Right cardiac atrium (tissue), 5 donors: ENCODE results near the gene ATF3. TPM values are rescaled to one million over a fixed set of nuclear protein-coding genes. Genes with fewer than 3 reads are reported as not detected.
"Not testable (repeated sequence)": the region's sequence is repeated elsewhere in the genome, so short reads cannot be mapped to it uniquely, and the experiment has no call there.

Experiments
- ATAC-seq, 2 donors: fragments of 200-7000 bp; cut with Tn5 transposase; one replicate each; pipeline versions ENCODE4 v1.8.0 to v1.9.1; 2020; ENCODE audit warnings: moderate library complexity in 2 of 2, mild to moderate bottlenecking in 1 of 2
- DNase-seq, 3 donors: peaks; one replicate each; pipeline ENCODE4 v3.0.0-alpha.2; 2020
- H3K27ac ChIP-seq: one replicate; pipeline ENCODE4 v1.5.1; 2013; ENCODE audit warnings: mild to moderate bottlenecking, low read length, control low read depth, moderate library complexity
- H3K27me3 ChIP-seq: one replicate; pipeline ENCODE4 v1.6.1; 2013; ENCODE audit not compliant: control insufficient read depth, insufficient read depth
- H3K4me1 ChIP-seq: one replicate; pipeline ENCODE4 v1.6.1; 2013; ENCODE audit warnings: low read length; ENCODE audit not compliant: control insufficient read depth, insufficient read depth
- H3K4me3 ChIP-seq: one replicate; pipeline ENCODE4 v1.5.1; 2013; ENCODE audit warnings: low read length, control low read depth
- H3K9me3 ChIP-seq: one replicate; pipeline ENCODE4 v1.6.1; 2013; ENCODE audit warnings: low read length; ENCODE audit not compliant: control insufficient read depth
- WGBS: extraction: QIAGEN DNeasy Blood & Tissue Kit; methylation state at CpG from one replicate; pipeline ENCODE4 v1.1.7; 2013; 5-methylcytosine and 5-hydroxymethylcytosine counted together
- intact Hi-C, 4 donors: fragments of 100-400 bp; cut with DNase I; formaldehyde crosslinking; loops; one replicate each; pipeline versions ENCODE4 v1.11.0 to v1.14.0; 2022 to 2023
- polyA plus RNA-seq: library from polyadenylated mRNA; stranded (reverse); fragments of 200-250 nt; gene quantifications from one replicate; pipeline ENCODE4 v1.2.3, GENCODE V29; 2013
- total RNA-seq, 4 donors: library from RNA; stranded (reverse); fragmentation: NEBNext Ultra II Directional; extraction: Animal tissue kit (Norgen Biotek cat#: 25700); gene quantifications; one replicate each; pipeline ENCODE4 v1.2.1, GENCODE V29; 2021
- donor health status: healthy with polysubstance abuse.
- donor health status: DM: no; HTN: yes; CAD: no.
- donor health status: DM: no; HTN: no; CAD: no.
- donor health status: DM: no; HTN: yes; CAD: no; lungs with severe emphysema.
- donor health status: DM: yes; HTN: yes; CAD: no.

Gene ATF3
- total and polyA plus RNA-seq, 5 donors = 6.9 to 195 (median 8.5) TPM

- intact Hi-C loops = no loop called here
- Histone ChIP-seq H3K27ac (no peak overlapping the region), H3K4me3 (no peak overlapping the region), H3K9me3 (no peaks in the 10 kb centered on the region), H3K4me1 (no peaks in the 10 kb centered on the region), H3K27me3 (no peaks in the 10 kb centered on the region)
- 79% methylated on average over 6 of the region's 6 CpGs for WGBS
- DNase-seq (no peak), ATAC-seq (peak in 1 of 2 donors; percentile 45)
These were observed 47.3 kb downstream of the ATF3 start for GRCh38 chr1:212655668-212656440.

DNA sequence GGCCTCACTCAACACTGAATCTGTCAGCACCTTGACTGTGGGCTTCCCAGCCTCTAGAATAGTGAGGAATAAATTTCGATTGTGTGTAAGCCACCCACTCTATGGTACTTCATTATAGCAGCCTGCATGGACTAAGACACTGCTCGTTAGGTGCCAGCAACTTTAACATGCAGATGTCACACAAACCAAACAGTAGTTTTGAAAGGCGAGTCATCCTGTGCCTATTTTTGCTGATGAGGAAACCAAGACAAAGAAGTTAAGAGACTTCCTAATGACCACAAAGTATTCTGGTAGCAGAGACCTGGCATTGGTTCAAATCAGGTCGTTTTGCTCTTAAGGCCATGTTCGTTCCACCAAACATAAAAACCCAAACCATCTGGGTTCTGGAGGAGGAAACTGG is 48.2 kb downstream of the ATF3 start:
- Histone ChIP-seq H3K4me1 (no peaks in the 10 kb centered on the region), H3K27ac (no peak overlapping the region), H3K27me3 (no peaks in the 10 kb centered on the region), H3K9me3 (no peaks in the 10 kb centered on the region), H3K4me3 (no peak overlapping the region)
- ATAC-seq (no peak), DNase-seq (no peak)
- intact Hi-C loops = no loop called here
- 80% methylated on average over 5 of the region's 5 CpGs for WGBS

DNA sequence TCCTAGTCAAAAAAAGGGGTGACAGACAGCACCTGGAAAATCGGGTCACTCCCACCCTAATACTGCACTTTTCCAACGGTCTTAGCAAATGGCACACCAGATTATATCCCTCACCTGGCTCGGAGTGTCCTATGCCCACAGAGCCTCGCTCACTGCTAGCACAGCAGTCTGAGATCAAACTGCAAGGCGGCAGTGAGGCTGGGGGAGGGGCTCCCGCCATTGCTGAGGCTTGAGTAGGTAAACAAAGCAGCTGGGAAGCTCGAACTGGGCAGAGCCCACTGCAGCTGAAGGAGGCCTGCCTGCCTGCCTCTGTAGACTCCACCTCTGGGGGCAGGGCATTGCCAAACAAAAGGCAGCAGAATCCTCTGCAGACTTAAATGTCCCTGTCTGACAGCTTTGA is 49.7 kb downstream of the ATF3 start:
- H3K4me1 ChIP-seq, intact Hi-C loops, H3K9me3 ChIP-seq, DNase-seq, H3K27me3 ChIP-seq, ATAC-seq, H3K27ac ChIP-seq, H3K4me3 ChIP-seq: not testable (repeated sequence)
- WGBS = 74% methylated on average over 7 of the region's 7 CpGs

GRCh38 chr1:212664409-212665199 is 56.0 kb downstream of the ATF3 start:
- H3K4me1 ChIP-seq = peaks cover 7% of the 10 kb centered on the region
- no peak for ATAC-seq
- DNase-seq = no peak
- H3K27ac ChIP-seq = no peak overlapping the region
- WGBS = 67% methylated on average over 11 of the region's 11 CpGs
- intact Hi-C loops = loop anchor here in 3 of 4 donors (5.0 to 10.0 kb wide), 2 partner anchors 118 to 120 kb away; no protein-coding TSS in a partner anchor
- no peaks in the 10 kb centered on the region for H3K9me3 ChIP-seq
- no peak overlapping the region for H3K4me3 ChIP-seq
- no peaks in the 10 kb centered on the region for H3K27me3 ChIP-seq

DNA sequence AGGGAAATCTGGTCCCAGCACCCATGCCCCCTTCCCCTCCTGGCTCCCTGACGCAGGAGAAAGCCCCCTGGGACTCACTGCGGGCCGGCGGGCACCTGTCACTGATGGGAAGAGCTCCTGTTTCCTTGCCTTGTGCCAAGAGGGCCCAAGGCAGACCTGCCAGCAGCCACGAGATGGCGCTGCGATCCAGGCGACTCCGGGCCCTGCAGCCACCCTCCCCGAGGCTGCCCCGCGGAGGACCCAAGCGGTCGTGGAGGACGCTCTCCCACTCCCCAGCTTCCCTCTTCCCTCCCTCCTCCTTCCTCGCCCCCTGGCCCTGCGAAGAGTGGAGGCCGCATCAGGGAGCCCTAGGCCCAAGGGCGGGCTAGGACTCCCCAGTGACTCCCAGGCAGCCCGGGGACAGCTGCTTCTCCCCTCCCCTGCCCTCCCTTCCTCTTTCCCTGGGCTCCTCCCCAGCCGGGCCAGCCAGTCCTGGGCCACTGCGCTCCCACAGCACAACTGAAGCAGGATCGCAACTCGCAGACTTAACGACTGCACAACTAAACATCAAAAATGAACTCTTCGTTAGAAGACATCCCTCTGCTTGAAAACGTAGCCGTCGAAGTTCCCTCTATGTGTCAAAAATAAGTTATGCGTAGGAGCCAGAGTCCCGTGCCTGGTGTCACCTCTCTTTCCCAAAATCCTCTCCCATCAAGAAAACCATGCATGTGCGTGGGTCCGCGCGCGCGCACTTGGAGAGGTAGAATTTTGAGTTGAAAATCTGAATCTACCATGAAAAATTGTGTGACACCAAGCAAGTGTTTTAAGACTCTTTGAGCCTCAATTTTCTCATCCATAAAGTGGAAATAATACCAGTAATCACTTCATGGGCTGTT is 56.9 kb downstream of the ATF3 start:
- H3K4me3 ChIP-seq = peak overlapping the region; percentile 39
- ATAC-seq (peak; percentile 96 to 99), DNase-seq (peak; percentile 84 to 93 (median 92))
- no peaks in the 10 kb centered on the region for H3K27me3 ChIP-seq
- H3K4me1 ChIP-seq = peaks cover 7% of the 10 kb centered on the region
- peak overlapping the region; percentile 33 for H3K27ac ChIP-seq
- intact Hi-C loops = loop anchor here in 3 of 4 donors (5.0 to 10.0 kb wide), 2 partner anchors 117 to 119 kb away; no protein-coding TSS in a partner anchor
- H3K9me3 ChIP-seq = no peaks in the 10 kb centered on the region
- 15% methylated on average over 37 of the region's 37 CpGs for WGBS

GRCh38 chr1:212666116-212666775 is 57.7 kb downstream of the ATF3 start:
- H3K4me1 ChIP-seq = peaks cover 7% of the 10 kb centered on the region
- H3K27me3 ChIP-seq = no peaks in the 10 kb centered on the region
- H3K4me3 ChIP-seq = no peak overlapping the region
- DNase-seq (peak in 1 of 3 donors; percentile 33), ATAC-seq (no peak)
- no peaks in the 10 kb centered on the region for H3K9me3 ChIP-seq
- intact Hi-C loops = loop anchor here in 3 of 4 donors (5.0 to 10.0 kb wide), 2 partner anchors 116 to 119 kb away; no protein-coding TSS in a partner anchor
- H3K27ac ChIP-seq = no peak overlapping the region
- 86% methylated on average over 10 of the region's 10 CpGs for WGBS

DNA sequence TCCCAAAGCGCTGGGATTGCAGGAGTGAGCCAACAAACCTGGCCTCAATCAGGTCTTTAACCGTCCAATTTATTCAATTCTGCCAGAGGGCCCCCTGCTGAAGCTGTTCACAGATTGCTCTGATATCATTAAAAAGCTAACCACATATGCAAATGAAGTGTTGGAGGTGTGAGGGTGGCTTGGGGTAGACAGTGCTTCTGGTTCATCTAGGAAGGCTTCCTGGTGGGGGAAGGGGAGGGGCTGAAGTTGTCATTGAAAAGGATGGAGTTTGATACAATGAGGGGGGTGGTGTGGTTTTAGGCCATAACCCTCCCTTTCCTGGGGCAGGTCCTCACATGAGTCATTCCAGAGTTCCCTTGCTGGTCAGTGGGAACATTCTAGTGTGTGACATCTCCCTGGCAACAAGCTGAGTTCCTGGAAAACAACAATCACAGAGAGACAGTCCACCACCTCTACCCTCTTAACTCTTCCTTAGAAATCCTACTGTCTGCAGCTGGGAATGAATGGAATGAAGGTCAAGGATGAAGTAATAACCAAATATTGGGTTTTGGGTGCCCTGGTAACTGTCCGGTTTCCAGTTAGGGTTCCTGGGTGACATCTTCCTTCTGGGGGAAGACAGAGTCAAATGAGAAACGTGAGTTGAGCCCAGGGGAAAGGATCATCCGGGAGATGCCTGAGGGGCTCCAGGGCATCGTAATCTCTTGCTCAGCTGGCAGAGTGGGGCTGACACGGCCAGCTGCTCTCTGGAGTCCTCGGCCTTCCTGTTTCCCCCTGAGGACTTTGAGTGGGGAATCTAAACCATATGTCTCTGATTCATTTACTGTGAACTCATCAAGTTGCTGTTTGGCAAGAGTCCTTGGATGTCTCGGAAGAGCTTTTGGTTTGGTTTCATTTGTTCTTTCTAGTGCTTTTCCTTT is 58.9 kb downstream of the ATF3 start:
- no peak overlapping the region for H3K4me3 ChIP-seq
- no peaks in the 10 kb centered on the region for H3K27me3 ChIP-seq
- peak in 1 of 3 donors; percentile 54 for DNase-seq
- WGBS = 38% methylated on average over 9 of the region's 9 CpGs
- intact Hi-C loops = loop anchor here in 3 of 4 donors (5.0 to 10.0 kb wide), 2 partner anchors 115 to 117 kb away; no protein-coding TSS in a partner anchor
- H3K4me1 ChIP-seq = peaks cover 7% of the 10 kb centered on the region
- peak overlapping the region; percentile 79 for H3K27ac ChIP-seq
- H3K9me3 ChIP-seq = no peaks in the 10 kb centered on the region
- ATAC-seq = peak; percentile 54 to 87

DNA sequence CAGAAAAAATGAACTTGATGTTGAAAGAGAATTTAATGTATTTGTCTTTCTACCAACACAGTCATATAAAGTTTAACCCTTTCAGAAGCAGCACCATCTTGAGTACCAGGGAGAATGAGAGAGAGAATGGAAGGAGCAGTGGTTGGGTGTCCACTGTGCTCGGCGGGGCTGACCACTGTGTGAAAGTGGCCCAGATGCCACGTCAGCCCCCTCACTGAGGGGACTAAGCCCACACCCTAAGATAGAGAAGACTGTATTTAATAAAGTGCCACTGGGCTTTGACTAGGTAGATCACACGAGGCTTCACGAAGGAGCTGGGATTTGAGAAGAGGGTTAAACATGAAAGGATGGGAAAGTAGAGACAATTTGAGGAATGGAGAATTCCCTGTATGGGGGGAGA is 59.9 kb downstream of the ATF3 start:
- H3K9me3 ChIP-seq = no peaks in the 10 kb centered on the region
- H3K4me3 ChIP-seq = no peak overlapping the region
- intact Hi-C loops = loop anchor here in 3 of 4 donors (5.0 to 10.0 kb wide), 2 partner anchors 114 to 116 kb away; no protein-coding TSS in a partner anchor
- H3K4me1 ChIP-seq = peaks cover 7% of the 10 kb centered on the region
- DNase-seq = no peak
- H3K27ac ChIP-seq = no peak overlapping the region
- ATAC-seq = no peak
- WGBS = 88% methylated on average over 5 of the region's 5 CpGs
- H3K27me3 ChIP-seq = no peaks in the 10 kb centered on the region

DNA sequence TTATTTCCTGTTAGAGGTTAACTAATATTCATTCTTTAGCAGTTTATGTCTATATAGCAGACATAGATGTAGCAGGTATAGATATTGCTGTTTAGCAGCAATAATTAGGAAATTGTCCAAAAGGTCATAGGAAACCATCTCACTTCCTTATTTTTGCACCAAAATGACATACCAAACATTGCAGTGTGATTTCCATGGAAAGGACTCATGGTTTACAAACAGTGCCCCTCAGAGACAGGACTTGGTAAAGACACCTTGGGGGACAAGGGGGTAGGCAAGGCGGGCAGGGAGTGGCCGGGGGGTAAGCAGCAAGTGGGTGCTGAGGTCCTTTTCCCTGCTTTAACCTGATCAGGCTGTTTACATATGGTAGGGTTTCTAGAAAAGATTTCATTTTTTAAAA is 60.5 kb downstream of the ATF3 start:
- no peak overlapping the region for H3K27ac ChIP-seq
- H3K9me3 ChIP-seq = no peaks in the 10 kb centered on the region
- H3K4me3 ChIP-seq = no peak overlapping the region
- H3K27me3 ChIP-seq = no peaks in the 10 kb centered on the region
- ATAC-seq (no peak), DNase-seq (no peak)
- peaks cover 7% of the 10 kb centered on the region for H3K4me1 ChIP-seq
- WGBS = 73% methylated on average over 2 of the region's 2 CpGs
- intact Hi-C loops = loop anchor here in 3 of 4 donors (5.0 to 10.0 kb wide), 2 partner anchors 113 to 116 kb away; no protein-coding TSS in a partner anchor
